ENCODE measurements around the gene LSM3. TPM values are rescaled to one million over a fixed set of nuclear protein-coding genes. Genes with fewer than 3 reads are reported as not detected.

Gene LSM3
- total RNA-seq, 2 donors from 2014 or later: 15.0 to 15.4 TPM

GRCh38 chr3:14212032-14212431, 33.4 kb downstream of the LSM3 start:
- DNase-seq (ENCODE audit: low spot score): no peak
- H3K36me3 ChIP-seq: no peaks in the 10 kb centered on the region
- H3K27ac ChIP-seq: no peak overlapping the region
- H3K4me3 ChIP-seq: no peak overlapping the region
- H3K4me1 ChIP-seq: no peaks in the 10 kb centered on the region
- no peaks in the 10 kb centered on the region for H3K9me3 ChIP-seq
- no peaks in the 10 kb centered on the region for H3K27me3 ChIP-seq
- no peak for TF ChIP-seq CTCF (IDR thresholded peaks at IDR 0.05)

GRCh38 chr3:14213066-14213774, 34.6 kb downstream of the LSM3 start:
- DNase-seq (ENCODE audit: low spot score): no peak
- Histone ChIP-seq H3K9me3 (no peaks in the 10 kb centered on the region), H3K27ac (no peak overlapping the region), H3K36me3 (no peaks in the 10 kb centered on the region), H3K27me3 (no peaks in the 10 kb centered on the region), H3K4me1 (no peaks in the 10 kb centered on the region), H3K4me3 (no peak overlapping the region)
- no peak for TF ChIP-seq CTCF (IDR thresholded peaks at IDR 0.05)

- DNase-seq (ENCODE audit: low spot score): no peak
- Histone ChIP-seq H3K9me3 (no peaks in the 10 kb centered on the region), H3K27ac (no peak overlapping the region), H3K27me3 (no peaks in the 10 kb centered on the region), H3K4me1 (no peaks in the 10 kb centered on the region), H3K36me3 (no peaks in the 10 kb centered on the region), H3K4me3 (no peak overlapping the region)
- no peak for TF ChIP-seq CTCF (IDR thresholded peaks at IDR 0.05)
Measured at GRCh38 chr3:14214764-14215163, 36.1 kb downstream of the LSM3 start.

GRCh38 chr3:14216257-14217048, 37.8 kb downstream of the LSM3 start:
- DNase-seq (ENCODE audit: low spot score): no peak
- Histone ChIP-seq H3K4me1 (no peaks in the 10 kb centered on the region), H3K27me3 (no peaks in the 10 kb centered on the region), H3K4me3 (peak overlapping the region in 1 of 2 donors; percentile 44), H3K36me3 (no peaks in the 10 kb centered on the region), H3K27ac (peak overlapping the region in 1 of 2 donors; percentile 53), H3K9me3 (peaks cover 0 to 13% of the 10 kb centered on the region in 2 donors)
- peak in 1 of 2 donors; percentile 60 for TF ChIP-seq CTCF (IDR thresholded peaks at IDR 0.05)

GRCh38 chr3:14218355-14218754, 39.7 kb downstream of the LSM3 start:
- Histone ChIP-seq H3K4me3 (no peak overlapping the region), H3K27me3 (no peaks in the 10 kb centered on the region), H3K36me3 (no peaks in the 10 kb centered on the region), H3K9me3 (peaks cover 0 to 19% of the 10 kb centered on the region in 2 donors), H3K27ac (no peak overlapping the region), H3K4me1 (no peaks in the 10 kb centered on the region)
- no peak for TF ChIP-seq CTCF (IDR thresholded peaks at IDR 0.05)
- DNase-seq (ENCODE audit: low spot score): no peak

Measured in right atrium auricular region (tissue), 2 donors.